EH (cell line): ENCODE measurements around the gene XPO5.
A peak's percentile ranks its signal among the peaks of the same experiment; 100 is the strongest.
"Not testable (repeated sequence)": the region's sequence is repeated elsewhere in the genome, so short reads cannot be mapped to it uniquely, and the experiment has no call there.

Experiments
- DNase-seq: peaks from one replicate; pipeline ENCODE4 v3.0.0-alpha.2; 2015; ENCODE audit warnings: low read depth

XPO5 gene

DNA sequence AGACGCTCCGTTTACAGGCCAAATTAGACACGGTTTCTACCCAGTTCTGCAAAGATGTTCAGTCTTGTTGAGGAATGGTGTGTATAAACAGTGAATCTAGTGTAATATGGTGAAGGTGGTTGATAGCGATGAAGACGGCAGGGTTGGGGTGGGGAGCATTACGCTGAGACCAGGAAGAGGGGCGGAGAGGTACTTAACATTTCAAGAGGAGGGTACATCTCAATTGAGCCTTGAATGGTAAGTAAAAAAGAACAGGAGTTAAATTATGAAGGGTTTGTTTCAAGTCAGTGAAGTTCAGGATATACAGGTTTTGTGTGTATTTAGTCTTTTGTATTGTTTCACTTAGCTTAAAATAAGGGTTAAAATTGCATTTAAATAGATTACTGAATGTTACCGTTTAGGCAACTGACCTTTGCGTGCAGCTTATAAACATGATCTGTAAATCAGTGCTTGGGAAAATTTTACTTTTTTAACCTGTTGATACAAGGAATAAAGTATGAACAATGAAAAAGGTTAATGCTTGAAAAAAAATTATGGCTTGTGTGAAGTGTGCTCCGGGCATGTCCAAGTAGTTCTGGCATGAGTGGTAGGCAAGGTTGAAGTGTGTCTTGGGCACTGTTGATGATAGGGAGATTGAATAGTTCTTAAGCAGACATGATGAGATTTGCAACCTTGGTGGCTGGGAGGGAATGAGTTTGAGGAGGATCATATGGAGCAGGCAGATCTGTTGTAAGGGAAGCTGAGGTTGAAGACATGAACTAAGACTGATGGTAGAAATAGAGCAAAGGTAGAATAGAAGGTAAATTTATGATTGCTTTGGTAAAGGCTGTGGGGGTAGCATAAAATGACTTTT is 58.1 kb downstream of the XPO5 start:
- no peak for DNase-seq

DNA sequence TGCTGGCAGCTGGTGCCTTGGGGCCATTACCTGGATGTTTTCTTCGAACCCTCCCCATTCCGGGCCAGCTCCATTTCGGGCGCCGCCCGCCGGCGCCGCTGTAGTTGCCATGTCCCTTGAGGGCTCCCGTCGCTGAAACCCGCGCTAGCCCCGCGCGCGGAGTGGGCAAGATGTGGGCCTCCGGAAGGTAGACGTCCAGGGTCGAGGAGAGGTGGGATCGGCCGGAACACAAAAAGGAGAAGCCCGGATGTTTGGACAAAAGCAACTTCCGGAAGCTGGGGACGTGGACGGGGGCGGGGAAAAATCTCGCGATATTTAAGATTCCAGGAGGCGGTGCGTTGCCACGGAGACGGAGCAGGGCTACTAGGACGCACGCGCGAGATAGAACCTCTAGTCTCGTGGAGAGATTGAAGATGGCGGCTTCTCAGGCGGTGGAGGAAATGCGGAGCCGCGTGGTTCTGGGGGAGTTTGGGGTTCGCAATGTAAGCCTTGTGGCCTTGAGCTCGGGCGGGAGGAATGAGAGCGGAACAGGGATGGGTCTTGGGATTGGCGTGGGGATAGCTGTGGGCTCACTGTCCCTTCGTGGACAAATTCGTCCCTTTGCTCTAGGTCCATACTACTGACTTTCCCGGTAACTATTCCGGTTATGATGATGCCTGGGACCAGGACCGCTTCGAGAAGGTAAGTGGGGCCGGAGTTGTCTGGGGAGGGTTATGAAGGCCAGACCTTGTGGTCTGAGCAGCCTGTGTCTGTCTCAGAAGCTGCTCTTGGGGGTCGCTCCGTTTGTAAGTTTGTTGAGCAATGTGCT is 58.9 kb downstream of the XPO5 start, which contains the start of the genes POLR1C and YIPF3:
Gene POLR1C (plus strand): TSS at position 393 of the 808 bp plus-strand sequence. CDS start 21 bp downstream, at position 414.
Gene YIPF3 (minus strand): TSS at position 230 of the 808 bp plus-strand sequence. CDS start 119 bp downstream, at position 111.
- DNase-seq = peak; percentile 99

DNA sequence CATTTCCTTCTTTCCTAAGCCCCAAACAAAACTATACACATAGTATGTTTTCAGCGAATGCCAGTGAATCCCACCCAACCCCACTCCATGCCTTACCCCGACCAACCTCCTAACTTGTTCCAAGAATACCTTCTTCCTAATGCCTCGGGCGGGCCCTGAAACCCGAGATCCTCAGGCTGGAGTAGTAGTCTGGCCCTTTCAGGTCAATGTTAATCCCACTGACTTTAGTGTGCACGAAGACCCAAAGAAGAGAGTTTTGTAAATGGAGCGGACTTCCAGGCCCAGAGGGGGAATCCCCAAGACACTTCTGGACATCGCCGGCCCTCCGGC is 59.5 kb downstream of the XPO5 start:
- no peak for DNase-seq

DNA sequence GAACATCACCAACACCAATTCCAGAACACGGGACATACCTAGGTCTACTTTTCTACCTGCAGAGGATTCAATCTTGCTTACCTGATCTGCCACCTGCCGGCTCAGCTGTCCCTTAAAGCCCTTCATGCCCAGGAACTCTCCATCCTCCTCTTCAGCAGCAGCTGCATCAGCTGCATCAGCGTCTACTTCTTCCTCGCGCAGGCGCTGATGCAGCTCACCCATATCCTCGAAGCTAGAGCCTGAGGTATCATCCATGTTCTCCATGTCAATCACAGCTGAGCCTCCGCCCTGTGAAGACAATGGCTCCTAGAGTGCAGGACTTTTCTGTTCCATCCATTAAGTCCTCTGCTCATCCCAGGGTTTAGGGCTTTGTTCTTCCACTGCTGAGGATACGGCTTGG is 60.0 kb downstream of the XPO5 start:
- DNase-seq = no peak

DNA sequence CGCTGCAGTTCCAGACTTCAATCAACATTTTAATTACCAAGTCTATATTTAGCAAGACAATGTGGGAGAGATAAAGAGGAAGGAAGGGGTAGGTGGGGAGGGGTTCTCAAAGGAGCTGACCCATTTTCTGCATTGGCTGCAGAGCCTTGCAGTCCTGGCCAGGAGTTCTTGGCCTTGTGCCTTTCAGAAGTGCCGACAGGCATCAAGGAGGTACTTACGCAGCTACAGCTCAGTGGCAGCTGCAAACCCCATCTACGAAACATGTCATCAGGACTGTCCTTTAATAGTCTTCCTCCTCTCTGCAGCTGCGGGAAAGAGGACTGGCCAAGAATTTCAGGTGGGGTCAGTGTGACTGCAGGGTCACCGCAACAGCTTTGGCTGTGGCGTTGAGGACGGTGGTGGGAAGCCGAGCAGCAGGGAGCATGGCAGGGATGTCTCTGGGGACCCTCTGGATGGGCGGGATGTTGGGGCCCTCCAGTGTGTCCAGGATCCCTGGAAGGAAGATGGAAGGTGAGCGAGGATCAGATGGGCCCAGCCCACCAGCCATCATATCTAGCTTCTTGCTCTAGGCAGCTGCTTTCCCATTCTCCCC is 63.9 kb downstream of the XPO5 start:
- DNase-seq = no peak

DNA sequence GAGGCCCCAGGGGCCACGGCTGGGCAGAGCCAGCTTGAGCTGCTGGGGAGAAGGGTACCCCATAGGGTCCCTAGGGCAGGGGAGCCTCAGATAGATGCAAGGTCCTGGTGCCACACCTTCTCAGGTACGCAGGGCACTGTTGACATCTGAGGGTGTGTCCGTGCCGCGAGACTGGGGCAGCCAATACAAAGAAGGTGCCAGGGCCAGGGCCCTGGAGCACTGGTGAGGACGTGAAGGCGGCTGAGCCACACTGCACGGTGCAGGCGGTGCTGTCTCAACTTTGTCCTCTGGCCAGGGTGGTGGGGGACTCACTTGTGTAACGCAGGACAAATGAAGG is 65.0 kb downstream of the XPO5 start:
- no peak for DNase-seq

DNA sequence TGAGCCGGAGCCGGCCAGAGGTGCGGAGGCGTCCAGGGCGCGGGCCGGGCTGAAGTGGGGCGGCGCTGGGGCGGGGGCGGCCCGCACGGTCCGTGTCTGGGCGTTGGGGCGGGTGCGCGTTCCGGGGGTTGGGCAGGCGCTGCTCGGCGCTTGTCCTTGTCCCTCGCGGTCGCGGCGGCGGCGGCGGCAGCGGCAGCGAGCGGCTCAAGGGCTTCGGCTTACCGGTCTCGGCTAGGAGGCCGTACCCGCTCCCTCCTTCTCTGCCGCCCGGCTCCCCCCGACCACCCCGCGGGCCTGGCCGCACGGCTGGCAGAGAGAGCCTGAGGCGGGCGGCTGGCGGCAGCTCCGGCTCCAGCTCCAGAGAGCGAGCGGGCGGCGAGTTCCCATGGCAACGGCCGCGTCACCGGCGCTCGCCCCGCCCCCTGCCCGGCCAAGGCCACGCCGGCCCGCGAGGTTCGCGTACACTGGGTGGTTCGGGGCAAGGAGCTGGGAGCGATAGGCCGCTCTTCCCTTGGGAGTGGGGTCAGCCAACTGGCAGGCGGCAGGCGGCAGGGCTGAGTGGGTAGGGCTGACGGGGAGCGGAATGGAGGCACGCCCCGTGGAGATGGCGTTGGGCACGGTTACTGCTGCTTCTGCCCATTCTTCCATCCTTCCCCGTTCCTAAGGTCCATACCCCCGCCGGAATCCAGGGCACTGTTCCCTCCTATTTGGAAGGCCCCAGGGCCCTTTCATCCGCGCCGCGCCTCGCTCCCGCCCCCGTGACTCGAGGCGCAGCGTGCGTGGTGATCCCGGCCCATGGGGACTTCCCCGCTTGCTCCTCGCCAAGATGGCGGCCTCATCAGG is 65.6 kb downstream of the XPO5 start, which contains the start of gene LRRC73:
Gene LRRC73 (minus strand): TSS at position 363 of the 843 bp plus-strand sequence. CDS start 561 bp downstream, outside the sequence.
- peak; percentile 83 for DNase-seq

DNA sequence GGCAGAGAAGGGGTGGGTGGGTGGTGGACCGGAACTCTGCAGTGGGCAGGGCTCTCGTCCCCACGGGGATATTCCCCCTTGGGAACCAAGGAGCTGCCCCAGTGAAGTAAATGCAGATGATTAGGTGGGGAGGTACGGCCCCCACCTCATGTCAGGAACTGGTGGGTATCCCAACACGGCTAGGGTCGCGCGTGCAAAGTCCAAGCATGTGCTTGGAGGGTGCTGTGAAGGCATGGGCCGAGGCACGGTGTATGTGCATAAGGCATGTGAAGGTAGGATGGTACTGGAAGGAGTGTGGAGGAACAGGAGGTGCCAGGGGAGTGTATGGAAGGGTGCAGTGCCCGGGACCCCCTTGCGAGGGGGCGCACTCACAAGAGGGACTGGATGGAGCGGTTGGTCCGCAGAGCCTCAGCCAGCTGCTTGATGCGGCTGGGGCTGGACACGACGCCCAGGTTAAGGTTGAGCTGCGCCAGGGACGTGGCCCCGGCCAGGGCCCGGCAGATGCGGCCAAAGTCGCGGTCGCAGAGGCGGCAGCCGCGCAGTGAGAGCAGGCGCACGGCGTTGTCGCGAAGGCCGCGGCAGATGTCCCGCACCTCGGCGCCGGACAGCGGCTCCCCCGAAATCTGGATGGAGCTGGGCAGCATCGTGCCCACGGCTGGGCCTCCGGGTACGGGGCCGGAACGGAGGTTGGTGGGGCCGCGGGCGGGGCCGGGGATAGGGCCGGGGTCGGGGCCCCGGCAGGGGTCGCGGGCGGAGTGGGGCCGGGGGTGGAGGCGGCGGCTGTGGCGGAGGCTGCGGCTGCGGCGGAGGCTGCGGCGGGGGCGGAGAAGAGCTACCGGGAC is 66.5 kb downstream of the XPO5 start:
- no peak for DNase-seq

DNA sequence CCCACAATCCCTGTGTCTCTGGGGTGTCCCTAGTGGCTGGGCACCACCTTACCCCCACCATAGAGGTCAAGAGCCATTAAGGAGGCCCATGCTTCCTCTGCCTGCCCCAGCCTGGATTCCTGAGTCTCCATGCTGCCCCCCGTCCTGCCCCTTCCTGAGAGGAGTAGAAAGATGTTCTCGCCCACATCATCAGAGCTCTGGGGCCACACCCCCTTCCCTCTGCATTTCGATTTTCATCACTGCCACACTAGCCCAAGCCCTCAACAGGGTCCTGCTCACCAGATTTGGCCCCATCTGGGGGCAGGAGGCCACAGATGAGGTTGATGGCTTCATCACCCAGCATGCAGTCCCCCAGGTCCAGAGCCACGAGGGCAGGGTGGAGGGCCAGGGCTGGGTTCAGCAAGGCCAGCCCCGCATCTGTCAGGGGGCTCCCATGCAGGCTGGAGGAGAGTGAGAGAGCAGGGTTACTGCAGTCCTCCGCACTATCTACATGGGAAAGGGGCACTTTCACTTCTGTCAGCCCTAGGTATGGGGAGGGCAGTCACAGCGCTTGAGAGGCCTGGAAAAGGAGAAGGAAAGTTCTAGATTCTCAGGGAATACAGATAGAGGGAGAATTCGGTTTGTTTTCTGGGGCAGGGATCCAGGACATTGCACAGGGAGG is 67.2 kb downstream of the XPO5 start:
- DNase-seq = no peak

DNA sequence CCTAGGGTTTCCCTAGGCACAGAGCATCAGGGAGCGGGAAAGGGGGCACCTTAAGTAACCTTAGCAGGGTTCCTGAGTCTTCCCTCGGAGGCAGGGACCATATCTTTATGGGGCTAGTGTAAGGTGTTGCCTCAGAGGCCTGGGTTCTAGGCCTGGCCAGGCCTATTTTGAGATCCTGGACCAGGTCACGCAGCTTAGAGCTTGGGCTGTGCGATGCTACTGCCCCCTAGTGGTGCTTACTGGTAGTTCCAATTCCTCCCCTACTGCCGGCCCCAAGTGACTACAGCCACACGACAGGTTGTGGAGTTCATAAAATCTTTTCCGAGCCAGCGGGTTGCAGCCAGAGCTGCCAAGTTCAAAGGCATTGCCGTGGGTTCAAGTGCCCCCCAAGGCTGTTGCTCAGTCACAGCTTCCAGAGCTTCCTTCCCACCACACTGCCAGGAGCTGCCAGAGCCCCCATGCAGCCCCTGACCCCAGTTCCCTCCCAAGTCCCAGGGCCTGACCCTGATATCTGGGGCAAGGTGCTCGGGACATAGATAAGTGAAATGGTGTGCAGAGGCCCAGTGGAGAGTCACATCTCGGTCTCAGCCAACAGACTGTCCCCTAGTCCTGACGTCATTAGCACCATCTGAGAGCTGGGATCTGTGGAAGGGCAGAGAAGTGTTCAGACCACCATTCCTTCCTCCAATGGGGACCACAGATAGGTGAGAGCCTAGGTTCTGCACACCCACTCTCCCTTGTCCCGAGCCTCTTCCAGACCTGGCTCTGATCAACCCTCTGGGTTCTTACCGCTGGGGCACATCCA is 69.0 kb downstream of the XPO5 start:
- peak; percentile 79 for DNase-seq

DNA sequence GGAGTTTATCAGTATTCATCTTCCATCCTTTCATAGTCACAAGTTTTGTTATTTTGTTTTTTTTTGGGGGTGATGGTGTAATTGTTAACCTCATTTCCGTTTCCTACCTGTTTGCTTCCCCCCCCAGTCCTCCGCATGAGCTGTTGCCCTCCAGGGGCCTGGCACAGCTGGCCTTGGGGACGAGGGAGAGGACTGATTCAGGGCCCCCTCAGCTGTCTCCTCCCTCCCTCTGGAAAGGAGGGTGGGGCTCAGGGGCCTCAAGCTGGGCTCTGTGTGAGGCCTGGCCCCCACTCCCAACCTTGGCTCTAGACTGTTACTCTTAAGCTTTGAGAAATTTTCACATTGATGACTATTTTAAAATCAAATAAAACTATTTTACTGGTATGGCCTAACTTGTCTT is 69.7 kb downstream of the XPO5 start:
- no peak for DNase-seq

DNA sequence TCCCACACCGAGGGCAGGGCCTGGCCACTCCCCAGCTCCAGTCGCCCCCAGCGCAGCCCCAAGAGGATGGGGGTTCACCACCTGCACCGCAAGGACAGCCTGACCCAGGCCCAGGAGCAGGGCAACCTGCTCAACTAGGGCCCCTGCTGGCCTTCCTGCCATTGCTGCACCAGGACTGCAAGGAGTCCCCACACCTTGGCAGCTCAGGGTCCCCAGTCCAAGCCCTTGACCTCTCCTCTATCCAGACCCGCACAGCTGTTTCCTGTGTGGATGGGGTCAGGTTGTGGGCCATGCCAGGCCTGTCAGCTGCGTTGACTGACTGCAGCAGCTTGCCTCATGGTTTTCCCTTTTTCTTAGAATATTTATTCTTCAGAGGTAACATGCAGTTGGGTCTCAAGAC is 70.1 kb downstream of the XPO5 start:
- DNase-seq = no peak

DNA sequence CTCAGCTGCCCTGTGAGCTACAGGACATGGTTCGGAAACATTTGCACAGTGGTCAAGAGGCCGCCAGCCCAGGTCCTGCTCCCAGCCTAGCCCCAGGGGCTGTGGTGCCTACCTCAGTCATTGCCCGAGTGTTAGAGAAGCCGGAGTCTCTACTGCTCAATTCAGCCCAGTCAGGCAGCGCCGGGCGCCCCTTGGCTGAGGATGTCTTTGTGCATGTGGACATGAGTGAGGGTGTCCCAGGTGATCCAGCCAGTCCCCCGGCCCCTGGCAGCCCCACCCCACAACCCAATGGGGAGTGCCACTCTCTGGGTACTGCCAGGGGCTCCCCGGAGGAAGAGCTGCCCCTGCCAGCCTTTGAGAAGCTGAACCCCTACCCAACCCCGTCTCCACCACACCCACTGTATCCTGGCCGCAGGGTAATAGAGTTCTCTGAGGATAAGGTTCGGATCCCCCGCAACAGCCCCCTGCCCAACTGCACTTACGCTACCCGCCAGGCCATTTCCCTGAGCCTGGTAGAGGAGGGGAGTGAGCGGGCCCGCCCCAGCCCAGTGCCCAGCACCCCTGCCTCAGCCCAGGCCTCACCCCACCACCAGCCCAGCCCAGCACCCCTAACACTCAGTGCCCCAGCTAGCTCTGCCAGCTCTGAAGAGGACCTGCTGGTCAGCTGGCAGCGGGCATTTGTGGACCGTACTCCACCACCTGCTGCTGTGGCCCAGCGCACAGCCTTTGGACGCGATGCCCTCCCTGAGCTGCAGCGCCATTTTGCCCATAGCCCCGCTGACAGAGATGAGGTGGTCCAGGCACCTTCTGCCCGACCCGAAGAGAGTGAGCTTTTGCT is 70.9 kb downstream of the XPO5 start:
- DNase-seq = no peak

DNA sequence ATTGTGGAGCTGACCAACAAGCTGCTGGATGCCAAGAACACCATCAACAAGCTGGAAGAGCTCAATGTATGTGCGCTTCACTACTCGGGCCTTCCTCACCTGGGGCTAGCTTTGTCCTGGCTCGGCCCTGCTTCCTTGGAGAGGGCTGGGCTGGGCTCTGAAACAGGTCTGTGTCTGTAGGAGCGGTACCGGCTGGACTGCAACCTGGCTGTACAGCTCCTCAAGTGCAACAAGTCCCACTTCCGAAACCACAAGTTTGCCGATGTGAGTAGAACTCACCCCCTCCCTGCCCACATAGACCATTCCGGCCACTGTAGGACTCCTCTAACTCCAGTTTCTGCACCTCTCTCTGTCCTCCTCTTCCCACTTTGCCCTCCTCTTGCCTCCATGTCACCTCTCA is 72.4 kb downstream of the XPO5 start:
- no peak for DNase-seq

DNA sequence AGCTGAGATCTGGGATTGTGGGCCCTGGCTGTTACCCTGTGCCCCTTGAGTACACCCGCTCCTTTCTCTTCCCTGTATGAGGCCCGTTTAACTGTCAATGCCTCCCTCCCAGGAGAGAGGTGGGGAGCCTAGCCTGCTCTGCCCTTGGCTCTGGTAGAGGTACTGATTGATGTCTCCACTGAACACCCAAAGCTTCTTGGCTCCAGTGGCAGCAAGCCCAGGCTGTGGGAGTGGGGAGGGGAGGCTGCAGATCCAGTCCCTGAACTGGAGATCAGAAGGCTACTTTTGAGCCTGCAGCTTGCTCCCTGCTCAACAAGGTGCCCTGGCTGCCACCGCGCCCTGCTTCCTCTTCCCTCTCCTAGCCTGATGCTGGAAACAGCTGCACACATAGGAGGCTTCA is 73.2 kb downstream of the XPO5 start:
- no peak for DNase-seq

DNA sequence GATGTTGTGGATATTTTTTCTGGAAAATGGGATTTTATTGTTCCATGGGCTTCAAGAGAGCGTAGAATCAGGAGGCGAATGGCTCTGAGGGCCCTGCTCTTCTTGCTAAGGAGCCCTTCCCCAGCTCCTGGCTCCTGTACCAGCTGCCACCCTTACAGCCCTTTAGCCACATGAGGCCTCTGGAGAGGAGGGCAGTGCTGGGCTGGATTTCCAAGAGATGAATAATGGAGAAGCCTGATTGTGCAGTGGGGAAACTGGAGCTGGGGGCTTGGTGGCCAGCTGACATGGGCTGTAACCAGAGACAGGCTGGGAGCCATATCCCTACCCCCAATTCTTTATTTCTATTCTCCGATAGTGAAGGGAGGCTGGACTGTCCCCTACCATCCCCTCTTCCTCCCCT is 74.9 kb downstream of the XPO5 start:
- DNase-seq = no peak

DNA sequence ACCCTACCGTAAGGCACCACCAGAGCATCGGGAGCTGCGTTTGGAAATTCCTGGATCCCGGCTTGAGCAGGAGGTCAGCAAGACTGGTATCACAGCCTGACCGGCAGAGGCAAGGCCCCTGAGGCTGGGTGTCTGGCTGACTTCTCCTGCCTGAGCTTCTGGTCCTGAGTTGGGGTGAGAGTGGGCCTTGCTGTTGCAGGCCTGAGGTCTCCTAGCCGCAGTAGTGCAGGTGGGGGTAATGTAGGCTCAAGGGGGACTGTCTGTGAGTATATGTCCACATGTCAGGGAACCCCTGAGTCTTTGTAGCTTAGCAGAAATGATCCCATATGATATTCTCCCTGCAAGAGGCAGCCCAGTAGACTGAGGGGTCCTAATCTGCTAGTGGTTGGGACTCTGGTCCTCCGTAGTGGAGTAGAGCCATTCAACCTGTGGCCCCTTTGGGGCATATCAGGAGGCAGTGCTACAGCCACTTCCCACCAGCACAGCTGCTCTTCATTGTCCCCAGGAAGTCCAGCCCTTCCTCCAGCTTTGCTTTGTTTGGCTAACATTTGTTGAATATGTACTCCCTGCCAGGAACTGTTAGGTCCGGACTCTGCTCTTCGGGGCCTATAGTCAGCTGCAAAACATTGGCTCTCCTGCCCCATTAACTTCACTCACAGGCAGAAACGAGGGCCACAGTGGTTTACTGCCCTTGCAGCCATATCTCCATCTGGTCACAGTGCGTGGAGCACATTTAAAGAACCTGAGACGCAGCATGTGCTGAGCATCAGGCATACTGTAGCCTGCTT is 76.6 kb downstream of the XPO5 start:
- no peak for DNase-seq

DNA sequence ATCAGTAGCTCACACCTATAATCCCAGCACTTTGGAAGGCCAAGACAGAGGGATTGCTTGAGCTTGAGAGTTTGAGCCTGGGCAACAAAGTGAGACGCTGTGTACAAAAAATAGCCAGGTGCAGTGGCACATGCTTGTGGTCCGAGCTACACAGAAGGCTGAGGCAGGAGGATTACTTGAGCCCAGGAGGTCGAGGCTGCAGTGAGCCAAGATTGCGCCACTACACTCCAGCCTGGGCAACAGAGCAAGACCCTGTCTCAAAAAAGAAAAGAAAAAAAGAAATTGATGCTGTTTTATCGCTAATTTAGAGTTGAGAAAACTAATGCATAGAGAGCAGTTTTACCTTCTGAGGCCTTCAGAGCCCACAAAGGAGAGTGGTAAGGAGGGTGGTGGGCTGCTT is 77.5 kb downstream of the XPO5 start:
- not testable (repeated sequence) for DNase-seq
